HG03280 (cell line): ENCODE results near the gene TRMT61A.

ENCODE experiments used
- ATAC-seq: cut with Tn5 transposase; IDR thresholded peaks from one replicate; pipeline ENCODE4 v1.9.1; 2021; ENCODE audit warnings: mild to moderate bottlenecking, moderate library complexity; ENCODE audit not compliant: unreplicated experiment

TRMT61A gene

DNA sequence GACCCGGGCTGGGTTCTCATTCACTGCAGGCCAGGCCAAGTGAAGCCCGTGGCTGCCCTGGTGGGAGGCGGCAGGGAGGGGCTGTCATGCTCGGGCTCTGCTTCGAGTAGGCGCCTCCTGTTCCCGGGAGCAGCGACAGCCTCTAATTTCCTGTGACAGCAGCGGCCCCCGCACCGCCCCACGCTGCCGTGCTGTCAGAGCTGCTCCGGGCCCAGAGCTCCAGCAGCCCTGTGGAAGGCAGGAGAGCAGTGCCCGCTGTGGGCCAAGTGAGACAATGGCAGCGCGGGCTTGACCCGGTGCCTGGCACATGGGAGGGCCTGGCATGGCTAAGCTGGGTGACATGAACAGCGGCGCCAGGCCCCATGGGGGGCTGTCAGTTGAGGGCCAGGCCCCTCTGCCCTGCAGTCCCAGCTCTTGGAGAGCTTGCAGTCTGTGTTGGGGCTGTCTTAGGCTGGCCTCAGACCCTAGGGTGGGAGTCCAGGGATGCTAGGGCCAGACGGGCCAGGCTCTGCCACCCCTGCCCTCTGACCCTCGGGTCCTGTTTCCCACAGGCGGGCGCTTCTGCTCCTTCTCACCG is 5.1 kb downstream of the TRMT61A start:
- no peak for ATAC-seq

DNA sequence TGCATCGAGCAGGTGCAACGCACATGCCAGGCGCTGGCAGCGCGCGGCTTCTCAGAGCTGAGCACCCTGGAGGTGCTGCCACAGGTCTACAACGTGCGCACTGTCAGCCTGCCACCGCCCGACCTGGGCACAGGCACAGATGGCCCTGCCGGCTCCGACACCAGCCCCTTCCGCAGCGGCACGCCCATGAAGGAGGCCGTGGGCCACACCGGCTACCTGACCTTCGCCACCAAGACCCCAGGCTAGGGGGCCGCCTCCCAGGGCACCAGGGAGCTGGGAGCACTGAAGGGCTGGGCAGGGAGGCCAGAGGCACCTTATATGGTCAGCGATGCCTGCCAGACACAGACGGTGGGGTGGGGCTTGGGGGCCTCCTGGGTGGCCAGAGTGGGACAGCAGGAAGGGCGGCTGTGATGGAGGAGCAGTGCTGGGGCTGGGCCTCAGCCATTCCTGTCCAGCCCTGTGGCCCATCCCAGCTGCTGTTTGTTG is 5.6 kb downstream of the TRMT61A start:
- ATAC-seq, result no peak

DNA sequence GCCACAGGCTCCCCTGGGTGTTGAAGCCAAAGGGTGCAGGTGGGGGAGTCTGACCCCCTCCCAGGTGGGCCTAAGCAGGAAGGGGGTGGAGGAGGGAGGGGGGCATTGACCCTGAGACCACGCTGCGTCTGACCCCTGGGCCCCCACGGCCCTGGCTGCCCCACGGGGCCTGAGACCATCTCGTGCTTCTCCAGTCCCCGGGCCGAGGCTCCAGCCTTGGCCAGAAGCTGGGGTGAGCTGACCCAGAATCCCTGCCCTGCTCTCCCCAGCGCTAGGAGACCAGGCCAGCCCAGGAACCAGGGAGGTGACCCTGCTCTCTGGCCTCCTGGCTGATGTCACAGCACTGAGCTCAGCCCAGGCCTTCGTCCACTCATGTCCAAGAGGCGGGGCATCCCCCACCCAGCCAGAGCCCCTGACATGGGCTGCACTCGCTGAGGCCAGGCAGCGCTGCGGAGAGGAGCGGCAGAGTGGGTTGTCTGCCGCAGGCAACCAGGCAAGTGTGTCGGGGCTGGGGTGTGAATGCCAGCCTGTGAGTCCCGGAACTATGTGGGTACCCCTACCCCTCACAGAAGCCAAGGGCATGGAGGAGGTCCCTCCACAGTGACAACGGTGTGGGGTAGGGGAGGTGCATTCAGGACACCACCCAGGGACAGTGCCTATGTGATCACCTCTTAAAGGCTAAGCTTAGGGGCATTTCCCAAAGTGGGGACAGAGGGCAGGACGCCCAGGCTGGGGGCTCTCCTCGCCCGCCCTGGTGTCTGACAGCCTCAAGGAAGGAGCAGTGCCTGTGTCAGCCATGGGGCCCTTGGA is 6.3 kb downstream of the TRMT61A start:
- no peak for ATAC-seq

DNA sequence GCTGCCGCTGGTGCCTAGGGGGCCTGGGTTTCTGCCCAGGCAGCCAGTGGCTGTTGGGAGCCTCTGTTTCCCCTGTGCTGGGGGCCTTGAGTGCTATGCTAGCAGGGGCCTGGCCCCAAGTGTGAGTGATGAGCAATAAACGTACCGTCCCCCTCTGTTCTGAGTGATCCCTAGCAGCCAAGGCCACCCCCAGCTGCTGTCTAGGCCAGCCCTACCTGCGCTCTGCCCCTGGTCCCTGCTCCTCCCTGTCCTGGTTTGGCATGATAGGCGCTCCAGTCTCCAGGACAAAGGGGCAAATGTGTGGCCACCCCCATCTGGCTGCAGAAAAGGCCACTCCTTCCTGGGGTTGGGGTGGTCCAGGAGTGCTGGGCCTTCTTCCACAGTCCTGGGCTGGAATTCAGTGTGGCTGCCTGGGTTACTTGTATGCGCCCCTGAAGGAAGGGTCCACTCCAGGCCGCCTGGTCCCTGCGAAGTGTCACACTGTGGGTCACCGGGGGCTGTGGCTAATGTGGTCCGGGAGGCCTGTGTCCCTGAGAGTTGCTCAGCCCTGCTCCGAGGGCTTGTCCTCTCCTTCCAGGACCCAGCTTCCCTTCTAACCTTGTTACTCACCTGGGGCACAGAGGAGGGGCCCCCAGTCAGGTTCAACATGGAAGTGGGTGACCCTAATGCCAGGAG is 7.0 kb downstream of the TRMT61A start:
- ATAC-seq, result no peak

DNA sequence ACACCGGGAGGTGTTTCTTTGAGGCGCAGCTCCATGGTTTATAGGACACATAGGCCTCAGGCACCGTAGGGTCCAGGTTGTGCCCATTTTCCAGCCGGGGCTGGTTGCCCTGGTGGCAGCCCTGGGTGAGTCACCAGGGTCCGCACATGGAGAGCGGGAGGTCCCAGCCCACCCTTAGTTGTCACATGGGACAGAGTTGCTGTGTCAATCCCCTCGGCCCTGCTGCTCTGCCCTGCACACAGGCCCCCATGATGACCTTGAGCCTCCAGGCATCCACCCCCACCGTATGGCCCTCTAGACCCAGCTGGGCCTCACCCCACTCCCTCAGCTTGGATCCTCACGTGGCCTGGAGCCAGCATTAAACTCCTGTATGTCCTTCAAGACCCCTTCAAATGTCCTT is 7.7 kb downstream of the TRMT61A start:
- ATAC-seq, result no peak

DNA sequence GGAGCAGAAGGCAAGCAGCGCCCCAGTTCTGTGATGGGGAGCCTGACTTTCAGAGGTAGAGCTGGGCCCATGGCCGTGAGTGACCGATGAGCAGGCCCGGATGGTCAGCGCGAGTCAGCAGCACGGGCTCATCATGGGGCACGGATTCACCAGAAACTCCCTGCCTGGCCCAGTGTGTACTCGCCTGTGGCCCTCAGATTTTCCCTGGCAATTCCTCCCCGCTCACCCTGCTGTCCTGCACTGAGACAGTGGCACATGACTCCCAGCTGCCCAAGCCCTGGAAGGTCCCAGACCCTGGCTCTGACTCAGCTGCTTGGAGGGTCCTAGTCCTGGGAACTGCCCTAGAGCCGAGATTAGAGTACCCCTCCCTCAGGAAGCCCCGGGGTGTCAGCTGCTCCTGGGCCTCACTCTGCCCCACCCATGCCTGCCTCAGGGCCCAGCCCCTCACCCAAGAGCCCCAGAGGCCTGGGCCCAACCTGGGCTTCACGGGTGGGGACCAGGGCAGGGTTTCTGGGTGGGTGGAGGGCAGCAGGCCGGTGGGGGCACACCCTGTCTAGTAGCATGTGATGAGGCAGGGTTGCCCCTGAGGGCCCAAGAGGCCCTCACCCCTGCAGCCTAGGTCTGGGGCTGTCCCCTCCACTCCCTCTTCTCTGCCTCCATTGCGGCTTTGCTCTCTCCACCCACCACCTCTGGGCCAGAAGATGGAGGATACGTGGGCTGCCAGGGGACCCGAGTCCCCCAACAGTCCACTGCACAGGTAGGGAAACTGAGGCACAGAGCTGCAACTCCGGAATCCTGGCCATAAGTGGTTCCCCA is 8.4 kb downstream of the TRMT61A start:
- ATAC-seq, result no peak

DNA sequence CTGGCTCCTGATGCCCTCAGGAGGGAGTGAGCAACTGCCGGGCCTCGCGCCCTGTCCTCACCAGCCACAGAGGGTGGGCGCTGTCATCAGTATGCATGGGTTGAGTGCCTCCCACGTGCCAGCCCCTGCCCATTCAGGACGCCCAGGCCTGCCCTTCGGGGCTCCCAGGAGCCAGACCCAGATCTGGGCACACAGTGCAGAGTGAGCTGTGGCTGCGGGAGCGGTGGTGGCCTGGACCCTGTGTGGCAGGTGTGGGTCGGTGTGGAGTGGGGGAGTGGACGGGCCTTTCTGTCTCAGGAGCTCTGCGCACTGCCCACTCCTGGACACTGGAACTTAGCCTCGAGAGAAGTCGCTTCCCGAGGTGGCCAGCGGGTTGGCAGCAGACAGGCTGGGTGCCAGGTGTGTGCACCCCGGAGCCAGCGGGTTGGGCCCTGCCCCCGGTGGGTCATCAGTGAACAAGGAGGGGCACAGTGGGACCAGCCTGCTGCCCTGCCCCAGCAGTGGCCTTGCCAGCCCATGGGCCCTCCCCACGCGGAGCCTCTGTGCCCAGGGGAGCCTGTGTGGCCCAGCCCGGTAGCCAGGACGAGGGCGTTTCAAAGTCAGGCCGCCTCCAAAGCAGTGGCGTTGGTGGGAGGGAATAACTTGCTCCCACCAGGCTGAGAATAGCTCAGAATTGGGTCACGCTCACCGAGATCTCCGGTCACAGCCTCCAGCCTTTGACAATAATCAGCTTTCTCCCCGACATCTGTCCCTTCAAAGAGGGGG is 9.5 kb downstream of the TRMT61A start:
- ATAC-seq, result no peak

DNA sequence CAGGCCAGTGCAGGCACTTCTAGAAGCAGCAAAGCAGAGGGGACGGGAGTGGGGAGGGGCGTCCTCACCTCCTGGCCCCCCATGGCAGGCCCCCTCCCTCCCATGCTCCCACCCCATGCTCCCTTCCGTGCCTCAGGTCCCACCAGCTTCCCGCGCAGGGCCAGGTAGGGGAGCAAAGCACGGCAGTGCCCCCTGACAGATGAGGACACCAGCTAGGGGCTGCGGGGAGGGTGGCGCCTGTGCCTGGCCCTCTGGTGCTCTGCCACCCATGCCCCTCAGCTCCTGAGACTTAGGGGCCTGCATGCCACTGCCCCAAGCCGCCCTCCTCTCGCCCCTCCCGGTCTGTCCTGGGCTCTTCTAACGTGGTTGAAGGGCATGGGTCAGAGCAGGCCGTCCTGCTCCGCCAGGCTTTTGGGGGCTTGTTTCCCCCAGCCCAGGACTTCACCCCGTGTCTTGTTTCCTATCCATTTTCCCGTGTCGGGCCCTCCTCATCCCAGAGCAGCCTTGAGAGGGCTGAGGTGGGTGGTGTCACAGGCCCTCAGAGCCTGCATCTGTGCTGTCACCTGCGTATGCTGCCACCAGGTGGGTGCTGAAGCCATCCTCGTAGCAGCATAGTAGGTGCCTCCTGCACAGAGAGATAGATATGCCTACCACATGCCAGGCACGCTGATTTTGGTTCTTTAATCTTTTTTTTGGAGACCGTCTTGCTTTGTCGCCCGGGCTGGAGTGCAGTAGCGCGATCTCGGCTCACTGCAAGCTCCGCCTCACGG is 10.2 kb downstream of the TRMT61A start:
- ATAC-seq, result no peak

DNA sequence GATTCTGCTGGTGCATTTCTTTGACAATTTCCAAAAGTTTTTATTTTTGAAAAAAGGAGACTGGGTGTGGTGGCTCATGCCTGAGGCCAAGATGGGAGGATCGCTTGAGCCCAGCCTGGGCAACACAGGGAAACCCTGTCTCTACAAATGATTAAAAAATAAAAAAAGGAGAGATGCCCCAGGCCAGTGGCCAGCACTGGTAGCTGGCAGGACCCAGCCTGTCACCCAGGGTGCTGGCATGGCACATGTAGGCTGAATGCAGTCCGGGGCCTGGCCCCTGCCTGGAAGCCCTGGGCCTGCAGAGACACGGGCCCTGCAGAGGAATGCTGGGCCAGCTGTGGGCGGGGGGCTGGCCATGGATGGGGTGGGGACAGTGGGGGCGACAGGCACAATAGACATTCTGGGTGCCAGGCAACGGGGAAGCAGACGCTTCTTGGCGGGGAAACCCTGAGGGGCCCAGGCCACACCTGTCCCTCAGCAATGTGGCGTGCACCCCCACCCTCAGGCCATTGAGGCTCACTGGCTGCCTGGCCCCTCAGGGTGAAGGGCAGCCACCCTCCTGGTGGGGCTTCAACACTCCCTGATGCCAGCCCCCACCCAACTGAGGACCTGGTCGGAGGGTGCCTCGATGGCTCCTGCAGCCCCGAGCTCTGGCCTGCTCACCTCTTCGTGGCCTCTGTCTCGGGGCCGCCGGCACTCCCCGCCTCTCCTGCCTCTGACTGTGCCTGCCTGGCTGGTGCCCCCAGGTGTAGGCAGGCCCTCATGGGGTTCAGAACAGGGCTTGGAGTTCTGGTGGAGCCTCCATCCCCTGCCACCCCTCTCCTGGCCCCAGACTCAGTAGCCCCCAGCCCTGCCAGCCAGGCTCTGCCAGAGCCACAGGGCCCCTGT is 12.1 kb downstream of the TRMT61A start:
- no peak for ATAC-seq

DNA sequence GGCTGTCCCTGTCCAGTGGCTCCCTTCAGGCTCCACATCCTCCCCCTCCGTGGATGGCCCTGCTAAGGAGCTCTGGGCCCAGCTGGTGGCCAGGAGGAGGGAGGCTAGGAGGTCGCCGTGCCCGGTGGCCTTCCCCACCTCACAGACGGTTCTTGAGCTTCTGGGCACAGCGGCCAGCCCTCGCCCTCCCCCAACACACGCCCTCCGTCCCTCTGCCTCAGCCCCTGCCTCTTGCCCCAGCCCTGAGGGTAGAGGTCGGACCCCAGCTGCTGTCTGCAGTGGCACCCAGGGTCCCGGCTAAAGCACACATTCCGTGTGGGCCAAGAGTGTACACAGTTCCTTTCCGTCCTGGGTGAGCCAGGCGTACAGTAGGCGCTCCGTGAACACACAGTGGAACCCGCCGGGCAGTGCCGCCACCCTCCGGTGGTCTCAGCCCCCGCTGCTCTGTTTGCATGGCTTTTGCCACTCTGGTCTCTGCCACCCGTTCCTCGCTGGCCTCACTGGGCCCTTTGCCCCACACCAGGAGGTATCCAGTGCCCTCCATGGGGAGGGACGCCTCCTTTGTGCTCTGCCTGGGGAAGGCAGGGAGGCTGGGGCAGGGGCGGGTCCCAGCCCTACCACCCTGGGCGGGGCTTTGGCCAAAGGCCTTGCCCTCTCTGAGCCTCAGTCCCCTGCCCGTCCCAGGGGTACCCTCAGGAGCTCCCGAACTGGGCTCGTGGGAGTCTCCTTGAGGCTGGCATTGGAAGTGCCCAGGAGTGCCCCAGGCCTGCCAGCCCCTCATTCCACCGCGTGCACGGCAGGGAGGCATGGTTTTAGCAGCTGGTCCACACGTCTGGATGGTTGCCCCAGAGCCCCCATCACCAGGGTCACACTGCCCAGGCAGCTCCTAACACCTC is 13.0 kb downstream of the TRMT61A start:
- ATAC-seq, result no peak

DNA sequence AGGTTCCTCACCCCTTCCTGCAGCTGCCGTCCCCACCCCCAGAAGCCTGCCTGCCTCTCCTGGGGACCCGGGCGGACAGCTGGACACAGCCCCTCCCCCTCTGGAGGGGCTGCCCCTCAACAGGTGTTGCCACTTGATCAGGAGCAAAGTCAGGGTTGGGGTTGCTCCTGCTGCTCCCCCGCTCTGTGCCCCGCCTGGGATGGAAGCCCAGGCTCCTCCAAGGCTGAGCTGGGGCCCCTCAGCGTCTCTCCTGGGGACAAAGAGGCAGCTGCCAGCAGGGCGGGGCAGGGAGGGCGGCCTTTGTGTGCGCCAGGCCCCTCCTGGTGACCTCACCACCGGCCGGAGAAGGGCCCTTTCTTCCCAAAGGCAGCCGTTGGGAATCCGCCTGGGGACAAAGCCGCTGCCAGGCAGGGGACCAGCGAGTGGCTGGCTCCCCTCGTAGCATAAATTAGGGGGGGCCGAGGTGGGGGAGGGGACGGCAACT is 13.7 kb downstream of the TRMT61A start:
- no peak for ATAC-seq

DNA sequence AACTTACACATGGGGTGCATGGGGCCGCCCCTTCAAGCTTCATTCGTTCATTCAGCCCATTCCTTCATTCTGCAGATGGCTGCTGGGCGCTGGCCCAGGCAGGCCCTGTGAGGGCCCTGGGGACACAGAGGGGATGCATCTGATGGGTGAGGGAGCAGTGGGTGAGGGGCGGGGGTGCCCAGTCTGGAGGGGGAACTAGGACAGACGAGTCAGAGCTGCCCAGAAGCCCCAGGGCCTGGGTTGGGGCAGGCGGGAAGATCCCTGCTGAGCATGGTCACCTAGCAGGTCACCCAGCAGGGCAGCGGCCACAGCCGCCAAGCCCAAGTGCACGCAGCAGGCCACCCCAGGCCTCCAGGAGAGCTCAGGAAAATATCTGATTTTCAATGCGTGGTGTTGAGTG is 14.1 kb downstream of the TRMT61A start:
- ATAC-seq, result no peak

DNA sequence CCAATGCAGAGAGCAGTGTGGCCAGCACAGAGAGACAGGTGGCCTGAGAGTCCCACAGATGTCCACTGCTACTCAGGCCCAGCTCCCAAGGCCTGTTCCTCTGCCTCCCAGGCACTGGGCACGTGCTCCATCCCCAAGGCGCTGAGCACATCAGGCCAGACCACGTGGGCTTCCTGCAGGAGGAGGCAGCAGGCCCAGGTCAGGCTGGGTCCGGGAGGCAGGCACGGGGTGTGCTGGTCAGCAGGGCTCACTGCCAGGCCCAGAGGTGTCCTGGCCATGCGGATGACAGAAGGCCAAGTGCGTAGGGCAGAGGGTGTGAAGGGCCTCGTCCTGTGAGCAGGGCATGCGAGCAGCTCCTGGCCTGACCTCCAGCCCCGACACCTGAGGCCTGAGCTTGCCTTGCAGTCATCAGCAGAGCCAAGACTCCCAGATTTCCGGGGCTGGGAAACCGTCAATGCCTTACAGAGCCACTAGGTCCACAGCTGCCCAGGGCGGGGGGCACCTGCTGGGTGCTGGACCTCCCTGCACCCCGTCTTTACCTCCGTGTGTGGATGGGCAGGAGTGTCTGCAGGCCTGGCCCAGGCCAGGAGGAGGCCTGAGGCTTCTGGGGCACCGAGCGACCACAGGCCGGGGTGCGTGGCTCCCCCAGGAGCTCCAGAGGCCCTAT is 14.9 kb downstream of the TRMT61A start:
- ATAC-seq, result no peak

DNA sequence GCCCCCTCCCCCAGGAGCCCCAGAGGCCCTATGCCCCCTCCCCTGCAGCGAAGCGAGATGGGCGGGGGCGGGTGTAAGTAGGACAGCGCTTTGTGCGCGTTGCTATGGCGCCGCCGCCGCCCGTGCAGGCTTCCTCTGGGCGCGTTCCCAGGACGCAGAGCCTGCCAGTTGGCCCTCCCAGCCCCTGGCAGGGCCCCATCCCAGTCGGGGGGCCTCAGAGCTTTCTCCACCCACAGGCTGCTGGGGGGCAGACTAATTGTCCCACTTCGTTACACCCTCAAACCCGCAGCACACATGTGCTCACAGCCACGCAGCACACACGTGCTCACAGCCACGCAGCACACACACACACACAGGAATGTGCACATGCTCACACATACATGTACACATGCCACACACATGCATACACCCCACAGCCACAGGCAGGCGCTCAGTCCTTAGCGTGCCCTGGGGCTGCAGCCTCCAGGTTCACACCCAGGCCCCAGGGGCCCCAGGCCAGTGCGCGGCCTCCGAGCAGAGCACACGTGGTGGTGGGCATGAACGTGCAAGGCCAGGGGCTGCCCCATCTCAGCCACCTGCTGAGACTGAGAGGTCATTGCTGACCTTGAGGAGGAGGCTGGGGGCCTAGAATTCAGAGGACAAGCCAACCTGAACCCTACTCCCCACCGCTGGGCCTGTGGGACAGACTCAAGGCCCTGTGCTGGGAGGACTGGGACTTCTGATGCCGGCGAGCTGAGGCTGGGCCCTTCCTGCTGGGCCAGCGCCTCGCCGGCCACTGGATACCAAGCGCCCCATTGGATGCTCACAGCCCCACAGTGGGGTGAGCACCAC is 15.6 kb downstream of the TRMT61A start:
- no peak for ATAC-seq

DNA sequence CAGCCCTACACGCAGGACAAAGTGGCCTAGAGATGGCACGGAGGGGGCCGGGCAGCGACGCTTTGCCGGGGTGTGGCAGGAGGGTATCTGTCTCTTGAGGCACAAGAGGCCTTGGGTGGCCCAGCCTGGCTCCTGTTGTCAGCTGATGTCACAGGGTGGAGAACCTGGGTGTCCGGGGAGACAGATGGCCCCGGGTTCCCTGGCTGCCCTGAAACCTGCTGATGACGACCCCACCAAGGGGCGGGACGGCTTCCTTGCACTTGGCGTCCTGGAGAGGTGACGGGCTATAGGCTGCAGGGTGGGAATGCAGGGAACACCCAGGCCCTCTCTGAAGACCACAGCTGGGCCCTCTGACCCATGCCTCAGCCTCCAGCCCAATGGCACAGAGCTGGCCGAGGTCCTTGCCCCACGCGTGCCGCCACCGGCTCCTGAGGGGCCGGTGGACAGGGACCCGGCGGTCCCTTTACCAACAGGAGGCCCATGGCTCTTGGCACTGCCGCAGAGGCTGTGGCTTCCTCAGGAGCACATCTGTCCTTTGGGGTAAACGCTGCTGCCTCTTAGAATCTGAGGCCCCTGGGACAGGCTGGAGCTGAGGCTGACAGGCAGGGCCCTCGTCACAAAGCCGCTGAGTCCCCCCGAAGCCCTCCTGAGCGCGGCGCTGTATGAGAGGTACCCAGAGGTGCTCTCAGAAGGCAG is 16.4 kb downstream of the TRMT61A start:
- no peak for ATAC-seq
